Hypothalamus (tissue), 51 donors: ENCODE data around the gene EGFL7.
A peak's percentile ranks its signal among the peaks of the same experiment; 100 is the strongest.

ENCODE experiments used
- DNase-seq, 51 donors: peaks; one replicate each; lab custom pipeline; 2025; lab: John Stamatoyannopoulos, UW

EGFL7 gene

DNA sequence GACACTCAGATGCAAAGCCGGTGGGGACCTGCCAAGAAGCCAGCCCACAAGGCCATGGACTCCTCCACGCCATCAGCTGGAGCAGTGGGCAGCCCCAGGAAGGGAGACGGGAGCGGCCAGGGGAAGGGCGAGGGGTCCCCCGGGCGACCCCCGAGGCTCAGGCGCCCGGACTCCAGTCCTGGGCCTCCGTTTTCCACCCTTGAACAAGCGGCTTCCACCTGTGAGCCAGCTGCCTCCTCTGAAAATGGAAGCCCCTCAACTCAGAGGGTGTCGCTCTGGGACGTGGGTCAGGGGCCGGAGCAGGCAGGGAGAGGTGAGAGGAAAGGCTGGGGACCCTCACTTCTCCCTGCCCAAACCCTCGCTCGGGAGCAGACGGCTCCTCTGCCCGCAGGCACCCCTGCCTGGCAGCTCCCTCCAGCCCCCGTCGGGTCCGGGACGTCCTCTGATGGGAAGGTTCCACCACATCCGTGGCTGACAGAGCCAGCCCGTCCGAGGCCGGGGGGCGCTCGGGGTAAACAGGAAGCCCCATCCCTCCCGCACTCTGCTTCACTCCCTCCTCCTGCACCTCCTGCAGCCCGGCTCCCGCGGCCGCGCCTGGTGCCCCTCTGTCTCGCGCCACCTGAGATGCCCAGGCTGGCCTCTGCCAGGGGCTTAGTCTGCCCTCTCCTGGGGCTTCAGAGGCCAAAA is 3.7 kb upstream of the EGFL7 start:
- DNase-seq, result no peak

- DNase-seq, result no peak
Measured at GRCh38 chr9:136659861-136660784, 2.6 kb upstream of the EGFL7 start.

GRCh38 chr9:136660971-136661550 is 1.7 kb upstream of the EGFL7 start:
- DNase-seq, result no peak

GRCh38 chr9:136661641-136662325 is 933 bp upstream of the EGFL7 start:
- no peak for DNase-seq

- no peak for DNase-seq
Measured at GRCh38 chr9:136662326-136662655, 425 bp upstream of the EGFL7 start.

DNA sequence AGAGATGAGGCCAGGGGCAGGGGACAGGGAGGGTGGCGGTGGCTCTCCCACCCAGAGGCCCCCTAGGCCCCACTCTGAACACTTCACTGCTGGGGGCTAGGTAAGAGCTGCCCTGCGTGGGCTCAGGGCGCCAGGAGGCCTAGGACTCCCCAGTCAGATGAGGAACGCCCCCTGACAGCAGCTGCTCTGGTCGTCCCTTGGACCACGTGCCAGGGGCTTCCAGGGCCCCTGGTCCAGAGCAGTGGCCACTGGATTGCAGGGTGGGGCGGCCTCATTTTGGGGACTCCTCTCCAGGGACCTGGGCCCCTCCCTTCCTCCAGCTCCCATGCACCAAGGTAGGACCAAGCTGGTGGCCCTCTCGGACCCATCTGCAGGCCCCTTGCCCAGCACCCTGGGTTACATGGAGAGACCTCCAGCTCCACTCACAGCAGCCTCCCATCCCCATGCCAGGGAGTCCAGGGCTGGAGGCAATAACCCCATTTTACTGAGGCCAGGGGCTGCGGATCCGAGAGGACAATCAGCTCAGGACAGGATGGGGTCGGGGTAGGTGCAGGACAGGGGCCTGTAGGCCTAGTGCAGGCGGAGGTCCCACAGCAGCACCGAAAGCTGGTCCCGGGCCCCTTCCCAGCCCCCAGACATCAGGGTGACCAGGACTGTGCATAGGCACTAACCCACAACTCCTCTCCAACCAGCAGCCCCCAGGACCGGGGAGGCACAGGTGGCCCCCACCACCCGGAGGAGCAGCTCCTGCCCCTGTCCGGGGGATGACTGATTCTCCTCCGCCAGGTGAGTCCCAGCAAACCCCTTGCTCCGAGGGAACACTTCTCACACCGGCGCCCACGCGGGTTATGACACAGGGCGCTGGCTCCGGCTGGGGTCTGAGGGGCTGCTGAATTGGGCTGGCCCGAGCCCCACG is 1.5 kb downstream of the EGFL7 start:
- no peak for DNase-seq

DNA sequence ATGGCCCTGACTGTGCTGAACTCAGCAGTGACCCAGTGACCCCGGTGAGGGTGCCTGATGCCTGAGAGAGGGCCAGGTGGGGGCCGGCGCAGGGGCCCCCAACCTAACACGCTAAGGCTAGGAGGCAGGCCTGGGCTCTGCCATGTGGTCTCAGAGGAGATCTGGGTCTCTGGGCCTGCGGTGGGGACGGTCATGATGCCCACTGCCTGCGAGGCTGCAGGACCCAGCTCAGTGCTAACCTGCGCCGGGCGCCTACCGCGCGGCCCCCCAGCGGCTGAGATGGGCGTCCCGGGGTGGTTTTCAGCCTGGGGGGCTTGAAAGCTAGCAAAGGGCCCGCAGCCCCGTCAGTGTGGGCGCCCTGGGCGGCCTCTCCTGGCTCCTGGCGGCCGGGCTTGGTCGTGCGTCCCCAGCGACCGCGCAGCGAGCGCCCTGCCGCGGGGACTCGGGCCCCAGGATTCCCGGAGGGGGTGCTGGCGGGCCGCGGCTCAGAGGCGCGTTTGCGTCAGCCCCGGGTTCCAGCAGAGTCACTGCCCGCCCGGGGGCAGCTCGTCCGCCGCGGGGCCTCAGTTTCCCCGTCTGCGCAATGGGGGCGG is 2.5 kb downstream of the EGFL7 start:
- peak in 1 of 51 donors; percentile 49 for DNase-seq

DNA sequence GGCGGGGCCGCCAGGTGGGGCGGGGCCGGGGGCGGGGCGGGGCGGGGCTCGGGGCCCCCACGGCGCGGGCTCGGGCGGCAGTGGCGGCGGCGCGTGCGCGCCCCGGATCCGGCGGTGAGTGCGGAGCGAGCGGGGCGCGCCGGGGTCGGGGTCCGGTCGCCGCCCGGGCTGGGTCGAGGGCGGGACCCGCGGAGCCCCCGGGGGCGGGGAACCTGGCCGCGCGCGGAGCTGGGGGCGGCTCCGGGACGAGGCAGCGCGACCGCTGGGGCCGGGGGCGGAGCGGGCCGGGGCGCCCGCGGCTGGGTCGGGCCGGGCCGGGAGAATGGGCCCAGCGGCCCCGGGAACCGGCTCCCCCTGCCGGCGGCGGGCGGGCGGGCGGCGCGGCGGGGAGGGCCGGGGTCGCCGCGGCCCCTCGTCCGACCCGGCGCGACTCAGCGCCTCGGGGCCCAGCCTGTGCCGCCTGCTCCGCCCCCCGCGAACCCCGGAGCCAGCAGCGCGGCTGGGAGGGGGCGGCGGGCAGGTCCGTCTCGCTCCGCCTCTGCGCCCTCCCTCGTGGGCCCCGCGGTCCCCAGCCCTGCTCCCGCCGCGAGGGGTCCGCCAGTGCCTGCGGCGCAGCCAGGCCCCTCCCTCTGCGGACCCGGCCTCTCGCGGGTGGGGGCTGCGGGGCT is 3.1 kb downstream of the EGFL7 start:
- DNase-seq, result no peak

GRCh38 chr9:136666372-136667213 is 3.9 kb downstream of the EGFL7 start:
- DNase-seq, result no peak

- no peak for DNase-seq
Measured at GRCh38 chr9:136667214-136667939, 4.7 kb downstream of the EGFL7 start.

DNA sequence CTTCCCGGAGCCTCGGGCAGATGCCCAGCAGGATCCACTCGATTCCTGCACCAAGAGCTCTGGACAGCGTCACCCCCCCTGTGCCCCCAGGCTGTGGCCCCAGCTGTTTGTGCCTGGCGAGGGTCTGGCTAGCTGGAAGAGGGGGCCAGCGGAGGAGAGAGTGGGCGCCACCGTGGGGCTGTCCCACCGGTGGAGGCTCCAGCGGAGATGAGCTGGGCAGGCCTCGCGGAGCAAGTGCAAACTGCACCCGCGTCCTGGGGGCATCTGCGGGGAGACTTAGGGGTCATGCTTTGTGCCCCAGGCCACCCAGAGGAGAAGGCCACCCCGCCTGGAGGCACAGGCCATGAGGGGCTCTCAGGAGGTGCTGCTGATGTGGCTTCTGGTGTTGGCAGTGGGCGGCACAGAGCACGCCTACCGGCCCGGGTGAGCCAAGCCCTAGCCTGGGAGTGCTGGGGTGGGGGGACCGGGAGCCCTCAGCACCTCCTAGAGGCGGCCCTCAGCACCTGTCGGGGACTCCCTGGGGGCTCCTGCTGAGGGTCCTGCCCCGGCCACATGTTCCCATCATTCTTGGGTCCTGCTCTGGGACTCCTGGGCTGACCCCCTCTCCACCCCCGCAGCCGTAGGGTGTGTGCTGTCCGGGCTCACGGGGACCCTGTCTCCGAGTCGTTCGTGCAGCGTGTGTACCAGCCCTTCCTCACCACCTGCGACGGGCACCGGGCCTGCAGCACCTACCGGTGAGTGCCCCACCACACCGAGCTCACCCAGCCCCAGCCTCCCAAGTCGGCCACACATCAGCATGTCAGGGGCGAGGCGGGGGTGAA is 5.4 kb downstream of the EGFL7 start:
- DNase-seq, result no peak

DNA sequence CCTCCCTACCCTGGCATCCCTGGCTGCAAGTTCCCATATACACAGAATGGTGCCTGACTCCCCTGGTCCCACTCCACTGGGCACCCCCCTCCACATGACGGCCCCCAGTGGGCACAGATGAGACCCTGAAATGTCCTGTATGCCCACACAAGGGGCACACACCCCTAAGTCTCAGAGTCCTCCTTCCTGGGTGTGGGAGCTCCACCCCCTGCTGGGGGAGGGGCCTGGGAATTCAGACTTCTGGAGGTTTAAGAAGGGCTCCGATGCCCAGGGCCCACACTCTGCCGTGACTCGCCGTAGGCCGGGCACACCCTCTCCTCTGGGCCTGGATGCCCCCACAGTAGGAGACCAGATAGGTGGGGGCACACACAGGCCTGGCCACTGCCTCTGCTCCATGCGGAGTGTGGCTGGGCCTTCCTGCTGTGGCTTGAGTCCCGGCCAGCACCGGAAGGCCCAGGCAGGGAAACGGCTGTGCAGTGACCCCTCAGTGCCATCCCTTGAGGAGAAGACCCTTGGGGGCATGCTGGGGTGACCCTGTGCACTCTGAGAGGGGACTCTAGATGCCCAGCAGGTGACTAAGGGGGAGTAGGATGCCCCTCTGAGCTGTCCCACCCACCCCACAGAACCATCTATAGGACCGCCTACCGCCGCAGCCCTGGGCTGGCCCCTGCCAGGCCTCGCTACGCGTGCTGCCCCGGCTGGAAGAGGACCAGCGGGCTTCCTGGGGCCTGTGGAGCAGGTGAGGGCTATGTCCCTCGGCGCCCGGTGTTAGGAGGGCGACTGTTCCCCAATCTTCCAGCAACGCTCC is 6.5 kb downstream of the EGFL7 start:
- no peak for DNase-seq

DNA sequence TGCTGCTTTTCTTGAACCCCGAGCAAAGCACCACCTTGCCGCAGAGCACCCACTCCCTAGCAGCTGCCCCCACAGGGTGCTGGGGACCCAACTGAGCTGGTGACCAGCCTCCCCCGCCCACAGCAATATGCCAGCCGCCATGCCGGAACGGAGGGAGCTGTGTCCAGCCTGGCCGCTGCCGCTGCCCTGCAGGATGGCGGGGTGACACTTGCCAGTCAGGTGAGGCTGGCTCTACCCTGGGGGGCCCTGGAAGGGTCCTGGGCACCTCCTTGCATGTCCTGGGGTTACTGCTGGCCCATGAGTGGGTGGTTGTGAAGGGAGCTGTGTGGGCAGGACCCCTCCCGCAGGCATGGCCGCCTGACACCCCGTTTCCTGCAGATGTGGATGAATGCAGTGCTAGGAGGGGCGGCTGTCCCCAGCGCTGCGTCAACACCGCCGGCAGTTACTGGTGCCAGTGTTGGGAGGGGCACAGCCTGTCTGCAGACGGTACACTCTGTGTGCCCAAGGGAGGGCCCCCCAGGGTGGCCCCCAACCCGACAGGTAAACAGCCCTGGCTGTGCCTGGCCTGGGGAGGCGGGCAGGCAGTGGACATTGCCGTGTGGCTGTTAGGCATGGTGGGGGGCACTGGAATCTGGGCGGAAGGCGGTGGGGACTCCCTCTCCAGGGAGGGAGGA is 7.2 kb downstream of the EGFL7 start:
- DNase-seq, result no peak

DNA sequence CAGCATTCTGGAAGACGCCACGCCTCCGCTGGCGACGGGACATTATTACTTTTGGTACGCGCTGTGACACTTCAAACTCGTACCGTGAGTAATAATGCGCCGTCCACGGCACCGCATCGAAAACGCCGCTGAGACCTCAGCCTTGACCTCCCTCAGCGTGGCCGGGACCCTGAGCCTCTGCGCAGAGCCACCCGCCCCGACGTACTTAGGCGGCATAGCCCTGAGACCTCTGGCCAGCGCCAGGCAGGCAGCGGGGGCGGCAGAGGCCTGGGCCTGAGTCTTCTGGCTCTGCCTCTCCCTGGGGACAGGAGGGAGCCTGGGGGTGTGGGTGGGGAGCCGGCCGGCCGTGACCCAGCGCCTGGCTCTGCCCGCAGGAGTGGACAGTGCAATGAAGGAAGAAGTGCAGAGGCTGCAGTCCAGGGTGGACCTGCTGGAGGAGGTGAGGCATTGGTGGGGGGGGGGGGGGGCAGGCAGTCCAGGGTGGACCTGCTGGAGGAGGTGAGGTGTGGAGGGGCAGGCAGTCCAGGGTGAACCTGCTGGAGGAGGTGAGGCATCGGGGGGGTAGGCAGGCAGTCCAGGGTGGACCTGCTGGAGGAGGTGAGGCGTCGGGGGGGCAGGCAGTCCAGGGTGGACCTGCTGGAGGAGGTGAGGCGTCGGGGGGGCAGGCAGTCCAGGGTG is 8.0 kb downstream of the EGFL7 start:
- DNase-seq, result no peak

DNA sequence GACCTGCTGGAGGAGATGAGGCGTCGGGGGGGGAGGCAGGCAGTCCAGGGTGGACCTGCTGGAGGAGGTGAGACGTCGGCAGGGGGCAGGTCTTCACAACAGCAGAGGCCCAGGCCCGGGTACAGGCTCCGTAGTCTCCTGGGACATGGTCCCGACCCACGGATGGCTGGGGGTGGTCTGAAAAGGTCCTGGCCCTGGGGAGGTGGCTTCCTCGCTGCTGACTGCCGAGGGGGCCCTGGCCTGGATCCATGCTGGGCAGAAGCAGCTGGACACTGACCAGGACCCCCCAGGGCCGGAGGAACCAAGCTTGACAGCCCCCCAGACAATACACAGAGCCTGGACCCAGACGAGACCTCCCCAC is 8.5 kb downstream of the EGFL7 start:
- DNase-seq, result no peak
